Limb (tissue), 2 donors: ENCODE measurements around the gene SLX4.

Experiments used
- DNase-seq, 2 donors: peaks; one replicate each; pipeline ENCODE4 v3.0.0-alpha.2; 2016; ENCODE audit errors: extremely low spot score in 2 of 2

The SLX4 gene

GRCh38 chr16:3601614-3602319, 9.6 kb downstream of the SLX4 start:
- DNase-seq = no peak

- no peak for DNase-seq
Observed at GRCh38 chr16:3599922-3600321, 11.5 kb downstream of the SLX4 start.

- DNase-seq = no peak
Observed at GRCh38 chr16:3599121-3599520, 12.3 kb downstream of the SLX4 start.

- DNase-seq = no peak
Observed at GRCh38 chr16:3598236-3598635, 13.2 kb downstream of the SLX4 start.

- DNase-seq = no peak
Observed at GRCh38 chr16:3597676-3598075, 13.7 kb downstream of the SLX4 start.

GRCh38 chr16:3597226-3597625, 14.2 kb downstream of the SLX4 start:
- DNase-seq = no peak

GRCh38 chr16:3596101-3596861, 15.1 kb downstream of the SLX4 start:
- DNase-seq = no peak

GRCh38 chr16:3595521-3596021, 15.8 kb downstream of the SLX4 start:
- DNase-seq = no peak

- DNase-seq = no peak
Observed at GRCh38 chr16:3595110-3595486, 16.3 kb downstream of the SLX4 start.

- no peak for DNase-seq
Observed at GRCh38 chr16:3594316-3595109, 16.9 kb downstream of the SLX4 start.

GRCh38 chr16:3592559-3592958, 18.8 kb downstream of the SLX4 start:
- no peak for DNase-seq

- no peak for DNase-seq
Observed at GRCh38 chr16:3591991-3592390, 19.4 kb downstream of the SLX4 start.

- DNase-seq = no peak
Observed at GRCh38 chr16:3591436-3591803, 20.0 kb downstream of the SLX4 start.

- no peak for DNase-seq
Observed at GRCh38 chr16:3590736-3591435, 20.5 kb downstream of the SLX4 start.

GRCh38 chr16:3589991-3590701, 21.3 kb downstream of the SLX4 start:
- DNase-seq = no peak

GRCh38 chr16:3589441-3589921, 21.9 kb downstream of the SLX4 start:
- DNase-seq = no peak

GRCh38 chr16:3589001-3589400, 22.4 kb downstream of the SLX4 start:
- DNase-seq = no peak

- DNase-seq = no peak
Observed at GRCh38 chr16:3587547-3588110, 23.8 kb downstream of the SLX4 start.

- DNase-seq = no peak
Observed at GRCh38 chr16:3584412-3584811, 27.0 kb downstream of the SLX4 start.

- DNase-seq = no peak
Observed at GRCh38 chr16:3583303-3584038, 27.9 kb downstream of the SLX4 start.
